Adipose tissue (tissue), 3 donors: ENCODE data around the gene PHLDB3. TPM values are rescaled to one million over a fixed set of nuclear protein-coding genes. Genes with fewer than 3 reads are reported as not detected.

Source experiments
- H3K27ac ChIP-seq: one replicate; pipeline ENCODE4 v1.5.1; 2013; ENCODE audit warnings: low read depth, low read length
- WGBS, 3 donors: extraction: QIAGEN DNeasy Blood & Tissue Kit; methylation state at CpG; one replicate each; pipeline ENCODE4 v1.1.7; 2013; 5-methylcytosine and 5-hydroxymethylcytosine counted together
- polyA plus RNA-seq, 3 donors: library from polyadenylated mRNA; stranded (reverse); fragments of 200-250 nt; gene quantifications; one replicate each; pipeline ENCODE4 v1.2.3, GENCODE V29; 2013
- donor health status: healthy with polysubstance abuse.
- donor health status: Bipolar disorder and iron deficiency.
- donor health status: healthy.

Gene PHLDB3
- polyA plus RNA-seq, 3 donors = 4.6 to 9.7 (median 9.6) TPM

DNA sequence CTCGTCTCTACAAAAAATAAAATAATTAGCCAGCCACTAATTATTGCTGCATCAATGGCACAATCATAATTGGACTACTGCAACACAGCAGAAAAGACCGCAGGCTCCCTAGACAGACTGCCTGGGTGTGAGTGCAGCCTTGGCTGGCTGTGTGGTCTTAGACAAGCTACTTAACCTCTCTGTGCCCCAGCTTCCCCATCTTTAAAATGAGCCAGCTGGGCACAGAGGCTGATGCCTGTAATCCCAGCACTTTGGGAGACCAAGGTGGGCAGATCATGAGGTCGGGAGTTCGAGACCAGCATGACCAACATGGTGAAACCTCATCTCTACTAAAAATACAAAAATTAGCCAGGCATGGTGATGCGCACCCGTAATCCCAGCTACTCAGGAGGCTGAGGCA is 70.9 kb downstream of the PHLDB3 start:
- 94 to 95% (median 95%) methylated on average over 6 of the region's 6 CpGs for WGBS, 3 donors
- H3K27ac ChIP-seq = no peak overlapping the region

DNA sequence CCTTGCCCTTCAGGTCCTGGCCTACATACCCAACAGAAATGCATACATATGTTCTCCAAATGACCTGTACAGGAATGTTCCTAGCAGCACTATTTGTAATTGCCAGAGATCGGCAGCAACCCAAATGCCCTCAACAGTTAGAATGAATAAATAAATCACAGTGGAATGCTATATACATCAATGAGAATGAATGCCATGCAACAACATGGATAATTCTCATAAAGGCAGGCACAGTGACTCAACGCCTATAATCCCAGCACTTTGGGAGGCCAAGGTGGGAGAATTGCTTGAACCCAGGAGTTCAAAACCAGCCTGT is 71.2 kb downstream of the PHLDB3 start:
- H3K27ac ChIP-seq = no peak overlapping the region
- 88 to 93% (median 93%) methylated on average over 2 of the region's 2 CpGs for WGBS, 3 donors

DNA sequence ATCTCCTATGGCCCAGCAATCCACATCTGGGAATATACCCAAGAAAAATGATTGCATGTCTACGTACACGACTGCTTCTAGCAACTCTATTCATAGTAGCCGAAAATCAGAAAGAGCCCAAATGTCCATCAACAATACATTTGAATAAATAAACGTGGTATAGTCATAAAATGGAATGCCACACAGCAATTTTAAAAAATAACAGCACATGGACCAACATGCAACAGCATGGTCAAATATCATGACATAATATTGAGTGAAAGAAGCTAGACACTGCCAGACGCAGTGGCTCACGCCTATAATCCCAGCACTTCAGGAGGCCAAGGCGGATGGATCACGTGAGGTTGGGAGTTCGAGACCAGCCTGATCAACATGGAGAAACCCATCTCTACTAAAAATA is 73.6 kb downstream of the PHLDB3 start:
- no peak overlapping the region for H3K27ac ChIP-seq
- WGBS, 3 donors = 87 to 91% (median 91%) methylated on average over 9 of the region's 9 CpGs

DNA sequence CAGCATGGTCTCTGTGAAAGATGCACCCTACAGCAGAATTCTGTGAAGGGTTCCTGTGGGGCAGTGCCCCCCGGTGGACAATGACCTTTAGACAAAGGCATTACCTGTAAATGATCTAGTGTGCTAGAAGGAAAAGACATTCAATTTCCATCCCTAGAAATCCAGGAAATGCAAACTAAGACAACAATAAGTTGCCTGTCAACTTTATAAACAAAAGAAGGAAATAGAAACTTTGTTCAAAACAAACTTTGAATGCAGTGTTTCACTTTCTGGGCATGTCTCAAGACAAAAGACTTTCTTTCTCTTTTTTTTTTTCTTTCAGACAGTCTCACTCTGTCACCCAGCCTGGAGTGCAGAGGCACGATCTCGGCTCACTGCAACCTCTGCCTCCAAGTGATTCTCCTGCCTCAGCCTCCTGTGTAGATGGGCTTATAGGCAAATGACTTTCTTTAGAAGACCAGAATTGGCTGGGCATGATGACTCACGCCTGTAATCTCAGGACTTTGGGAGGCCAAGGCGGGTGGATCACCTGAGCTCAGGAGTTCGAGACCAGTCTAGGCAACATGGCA is 74.3 kb downstream of the PHLDB3 start:
- 66 to 72% (median 69%) methylated on average over 6 of the region's 6 CpGs for WGBS, 3 donors
- H3K27ac ChIP-seq = no peak overlapping the region

DNA sequence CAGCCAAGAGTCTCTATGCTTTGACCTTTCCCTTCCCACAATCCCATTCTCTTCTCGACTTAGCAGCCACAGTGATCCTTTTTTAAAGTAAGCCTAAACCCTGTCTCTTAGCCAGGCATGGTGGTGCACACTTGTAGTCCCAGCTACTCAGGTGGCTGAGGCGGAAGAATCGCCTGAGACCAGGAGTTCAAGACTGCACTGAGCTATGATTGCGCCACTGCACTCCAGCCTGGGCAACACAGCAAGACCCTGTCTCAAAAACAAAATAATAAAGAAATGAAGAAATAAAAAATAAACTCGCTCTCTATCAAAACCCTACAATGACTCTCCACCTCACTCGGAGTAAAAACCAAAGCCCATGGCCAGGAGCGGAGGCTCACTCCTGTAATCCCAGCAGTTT is 75.2 kb downstream of the PHLDB3 start:
- no peak overlapping the region for H3K27ac ChIP-seq
- 91 to 97% (median 94%) methylated on average over 7 of the region's 7 CpGs for WGBS, 3 donors

DNA sequence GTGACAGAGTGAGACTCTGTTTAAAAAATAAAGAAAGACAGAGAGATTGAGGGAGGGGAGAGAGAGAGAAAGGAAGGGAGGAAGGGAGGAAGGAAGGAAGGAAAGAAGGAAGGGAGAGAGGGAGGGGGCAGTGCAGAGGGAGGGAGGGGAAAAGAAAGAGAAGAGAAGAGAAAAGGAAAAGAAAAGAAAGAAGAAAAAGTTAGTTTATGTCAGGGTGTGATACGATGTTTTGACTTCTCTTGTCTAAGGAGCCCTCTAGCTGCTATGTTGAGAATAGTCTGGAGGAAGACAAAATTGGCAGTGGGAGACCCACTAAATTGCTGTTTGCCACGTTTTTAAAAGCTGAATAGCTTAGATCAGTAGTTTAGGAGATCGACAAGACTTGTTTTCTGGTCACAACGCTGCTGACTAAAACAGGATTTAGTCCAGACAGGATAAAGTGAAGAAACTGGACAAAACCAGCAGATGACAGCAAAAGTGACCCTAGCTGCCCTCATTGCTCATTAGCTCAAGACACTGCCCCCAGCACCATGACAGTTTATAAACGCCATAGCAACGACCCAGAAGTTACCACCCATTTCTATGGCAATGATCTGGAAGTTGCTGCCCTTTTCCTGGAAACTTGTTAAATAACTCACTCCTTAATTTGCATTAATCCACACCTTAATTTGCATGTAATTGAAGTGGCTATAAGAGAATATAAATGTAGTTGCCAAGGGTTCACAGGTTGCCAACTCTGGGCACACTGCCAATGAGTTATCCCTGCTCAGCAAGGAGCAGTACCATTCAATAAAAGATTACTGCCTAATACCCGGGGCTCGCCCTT is 78.8 kb downstream of the PHLDB3 start:
- no peak overlapping the region for H3K27ac ChIP-seq
- 18 to 36% (median 30%) methylated on average over 8 of the region's 8 CpGs for WGBS, 3 donors

Other genes with a start within 250 kb of the PHLDB3 start
- gene PSG9, start 235.2 kb downstream of the PHLDB3 start, polyA plus RNA-seq = under 1 TPM in 1 of 3 donors, not detected in 2; 0.34 TPM
- 10 to 100 TPM in 1 of 3 donors, 1 to 10 TPM in 1, under 1 TPM in 1; 0.14 to 13.0 (median 7.3) TPM for gene CD177, start 151.1 kb downstream of the PHLDB3 start, polyA plus RNA-seq
- under 1 TPM in 1 of 3 donors, not detected in 2; 0.06 TPM for gene TEX101, start 89.9 kb downstream of the PHLDB3 start, polyA plus RNA-seq
- gene LYPD3, start 39.1 kb downstream of the PHLDB3 start, polyA plus RNA-seq = 1 to 10 TPM in 2 of 3 donors, under 1 TPM in 1; 0.67 to 7.3 (median 1.0) TPM
- gene ETHE1, start 22.5 kb upstream of the PHLDB3 start, polyA plus RNA-seq = 10 to 100 TPM; 43.0 to 60.7 (median 50.5) TPM
- gene ZNF575, start 28.4 kb upstream of the PHLDB3 start, polyA plus RNA-seq = 1 to 10 TPM in 1 of 3 donors, under 1 TPM in 2; 0.53 to 1.8 (median 0.95) TPM
- gene XRCC1, start 70.8 kb upstream of the PHLDB3 start, polyA plus RNA-seq = 10 to 100 TPM; 13.6 to 18.6 (median 14.2) TPM
- 10 to 100 TPM in 1 of 3 donors, 1 to 10 TPM in 2; 2.7 to 22.4 (median 9.6) TPM for gene PINLYP, start 71.1 kb upstream of the PHLDB3 start, polyA plus RNA-seq
- 1 to 10 TPM; 2.5 to 4.3 (median 3.4) TPM for gene IRGQ, start 91.4 kb upstream of the PHLDB3 start, polyA plus RNA-seq
- gene ZNF576, start 91.8 kb upstream of the PHLDB3 start, polyA plus RNA-seq = 10 to 100 TPM; 10.4 to 15.4 (median 12.3) TPM
- gene SRRM5, start 107.3 kb upstream of the PHLDB3 start, polyA plus RNA-seq = under 1 TPM; 0.20 to 0.79 (median 0.22) TPM
- 10 to 100 TPM; 19.9 to 28.6 (median 25.5) TPM for gene ZNF428, start 114.9 kb upstream of the PHLDB3 start, polyA plus RNA-seq
- gene CADM4, start 135.1 kb upstream of the PHLDB3 start, polyA plus RNA-seq = 1 to 10 TPM; 1.9 to 7.1 (median 4.2) TPM
- 10 to 100 TPM in 2 of 3 donors, 1 to 10 TPM in 1; 5.0 to 88.4 (median 35.5) TPM for gene PLAUR, start 165.4 kb upstream of the PHLDB3 start, polyA plus RNA-seq
- gene IRGC, start 211.3 kb upstream of the PHLDB3 start, polyA plus RNA-seq = not detected